GM12892 (cell line): ENCODE data around the gene TMEM35B.
"Not testable (repeated sequence)": the region's sequence is repeated elsewhere in the genome, so short reads cannot be mapped to it uniquely, and the experiment has no call there.

Experiments used
- POLR2A ChIP-seq: IDR thresholded peaks from 2 replicates; pipeline ENCODE4 v1.6.1; 2011; ENCODE audit warnings: low read depth, low read length, control low read depth
- POLR2AphosphoS5 ChIP-seq: IDR thresholded peaks from 2 replicates; pipeline ENCODE4 v1.6.1; 2011; ENCODE audit warnings: low read depth, low read length, control low read depth

GRCh38 chr1:34985609-34985904, 410 bp upstream of the TMEM35B start:
- not testable (repeated sequence) for TF ChIP-seq POLR2AphosphoS5, POLR2A
